AG09309 (cell line): ENCODE results near the gene MX2.

ENCODE experiments used
- DNase-seq: peaks from one replicate; pipeline ENCODE4 v3.0.0-alpha.2; 2010; ENCODE audit warnings: low read depth
- H3K4me3 ChIP-seq: 2 replicates; pipeline ENCODE4 v1.5.1; 2011; ENCODE audit warnings: mild to moderate bottlenecking, low read depth, low read length, moderate library complexity; ENCODE audit not compliant: control insufficient read depth
- CTCF ChIP-seq: IDR thresholded peaks from 2 replicates; pipeline ENCODE4 v1.5.1; 2011; ENCODE audit warnings: mild to moderate bottlenecking, low read depth, low read length, inconsistent platforms; ENCODE audit not compliant: insufficient read depth, control insufficient read depth; ENCODE audit errors: missing control alignments

Gene MX2

GRCh38 chr21:41387042-41387819 is 25.4 kb downstream of the MX2 start:
- DNase-seq: no peak
- H3K4me3 ChIP-seq: no peak overlapping the region
- no peak for TF ChIP-seq CTCF

- no peak for DNase-seq
- H3K4me3 ChIP-seq: no peak overlapping the region
- no peak for TF ChIP-seq CTCF
Observed at GRCh38 chr21:41387824-41388223, 26.0 kb downstream of the MX2 start.

- H3K4me3 ChIP-seq: no peak overlapping the region
- no peak for TF ChIP-seq CTCF
- no peak for DNase-seq
Observed at GRCh38 chr21:41388259-41388658, 26.4 kb downstream of the MX2 start.

GRCh38 chr21:41390043-41390639 is 28.3 kb downstream of the MX2 start:
- no peak for TF ChIP-seq CTCF

GRCh38 chr21:41393876-41394465 is 32.1 kb downstream of the MX2 start:
- H3K4me3 ChIP-seq: no peak overlapping the region
- no peak for TF ChIP-seq CTCF
- DNase-seq: no peak

More at GRCh38 chr21:41390043-41390639, 28.3 kb downstream of the MX2 start:
- DNase-seq: no peak
- no peak overlapping the region for H3K4me3 ChIP-seq

GRCh38 chr21:41396558-41397075 is 34.8 kb downstream of the MX2 start:
- TF ChIP-seq CTCF: no peak
- no peak overlapping the region for H3K4me3 ChIP-seq
- DNase-seq: no peak
